HFFc6 (cell line): ENCODE data around the gene DEFB114. TPM values are rescaled to one million over a fixed set of nuclear protein-coding genes. Genes with fewer than 3 reads are reported as not detected.

ENCODE experiments used
- DNase-seq: peaks from one replicate; pipeline ENCODE4 v3.0.0-alpha.2; 2018
- H3K27ac Mint-ChIP-seq: 2 replicates; pipeline ENCODE4 v1.8.0; 2020; ENCODE audit warnings: mild to moderate bottlenecking, mixed read lengths
- H3K27me3 Mint-ChIP-seq: 2 replicates; pipeline ENCODE4 v1.8.0; 2021; ENCODE audit warnings: mild to moderate bottlenecking, moderate library complexity, mixed read lengths; ENCODE audit not compliant: insufficient read depth
- H3K36me3 Mint-ChIP-seq: 2 replicates; pipeline ENCODE4 v1.8.0; 2021; ENCODE audit warnings: low read depth, mixed read lengths
- H3K4me1 Mint-ChIP-seq: 2 replicates; pipeline ENCODE4 v1.8.0; 2020; ENCODE audit warnings: low read depth, mixed read lengths
- H3K4me3 Mint-ChIP-seq: 2 replicates; pipeline ENCODE4 v1.8.0; 2020; ENCODE audit warnings: mild to moderate bottlenecking, moderate library complexity, mixed read lengths
- H3K9me3 Mint-ChIP-seq: 2 replicates; pipeline ENCODE4 v1.8.0; 2020; ENCODE audit warnings: mild to moderate bottlenecking, mixed read lengths
- total RNA-seq, 6 experiments: library from RNA; stranded (reverse); fragmentation: NEBNext Ultra II Directional; extraction: Animal tissue kit (Norgen Biotek cat#: 25700); gene quantifications; 2 replicates in 1 of 6; 3 replicates in 5 of 6; pipeline ENCODE4 v1.2.3, GENCODE V29; 2021
- TF ChIP-seq, protein P1 (sequence below): fragments of 200-600 bp; sonication (generic); IDR thresholded peaks from 2 replicates; pipeline ENCODE4 v1.5.0; 2021; ENCODE audit warnings: antibody characterized with exemption, mild to moderate bottlenecking

DEFB114 gene
- total RNA-seq, 6 experiments from 2014 or later: not detected

DNA sequence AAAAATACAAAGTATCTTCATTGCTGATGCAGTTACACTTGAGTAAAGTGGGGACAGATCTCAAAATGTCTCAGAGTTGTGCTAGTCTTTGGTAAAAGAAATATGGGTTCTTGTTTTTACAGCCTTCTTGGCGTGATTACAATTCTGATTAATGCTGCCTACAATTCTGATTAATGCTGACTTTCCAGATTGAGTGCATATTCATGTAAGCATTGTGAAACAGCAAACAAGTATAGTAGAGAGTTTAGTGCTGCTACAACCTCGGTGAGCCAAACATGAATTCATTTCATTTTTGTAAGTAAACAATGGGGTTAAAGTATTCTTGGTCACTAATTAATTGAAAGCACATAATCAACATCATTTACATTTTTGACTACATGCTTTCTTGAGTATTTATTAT, 5.6 kb upstream of the DEFB114 start, which contains the start of gene DEFB113:
Gene DEFB113, minus strand, starts transcription at position 21 of the 400 bp plus-strand sequence. Its CDS starts 0 bp downstream, at position 21.
- TF ChIP-seq, protein P1, sequence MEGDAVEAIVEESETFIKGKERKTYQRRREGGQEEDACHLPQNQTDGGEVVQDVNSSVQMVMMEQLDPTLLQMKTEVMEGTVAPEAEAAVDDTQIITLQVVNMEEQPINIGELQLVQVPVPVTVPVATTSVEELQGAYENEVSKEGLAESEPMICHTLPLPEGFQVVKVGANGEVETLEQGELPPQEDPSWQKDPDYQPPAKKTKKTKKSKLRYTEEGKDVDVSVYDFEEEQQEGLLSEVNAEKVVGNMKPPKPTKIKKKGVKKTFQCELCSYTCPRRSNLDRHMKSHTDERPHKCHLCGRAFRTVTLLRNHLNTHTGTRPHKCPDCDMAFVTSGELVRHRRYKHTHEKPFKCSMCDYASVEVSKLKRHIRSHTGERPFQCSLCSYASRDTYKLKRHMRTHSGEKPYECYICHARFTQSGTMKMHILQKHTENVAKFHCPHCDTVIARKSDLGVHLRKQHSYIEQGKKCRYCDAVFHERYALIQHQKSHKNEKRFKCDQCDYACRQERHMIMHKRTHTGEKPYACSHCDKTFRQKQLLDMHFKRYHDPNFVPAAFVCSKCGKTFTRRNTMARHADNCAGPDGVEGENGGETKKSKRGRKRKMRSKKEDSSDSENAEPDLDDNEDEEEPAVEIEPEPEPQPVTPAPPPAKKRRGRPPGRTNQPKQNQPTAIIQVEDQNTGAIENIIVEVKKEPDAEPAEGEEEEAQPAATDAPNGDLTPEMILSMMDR: no peak
- no peak for DNase-seq
- no peak within 1 kb of the TSS for H3K4me3 Mint-ChIP-seq

GRCh38 chr6:49966823-49967222, 2.9 kb upstream of the DEFB114 start:
- TF ChIP-seq, protein P1: no peak
- Mint-ChIP-seq H3K27me3 (no peaks in the 10 kb centered on the region), H3K36me3 (no peaks in the 10 kb centered on the region), H3K9me3 (peaks cover 22% of the 10 kb centered on the region), H3K27ac (no peak overlapping the region), H3K4me3 (no peak overlapping the region), H3K4me1 (no peaks in the 10 kb centered on the region)
- no peak for DNase-seq

More for the DNA sequence above, 5.6 kb upstream of the DEFB114 start, which contains the start of gene DEFB113:
- Mint-ChIP-seq H3K9me3 (peaks cover 26% of the 10 kb centered on the region), H3K27ac (no peak within 1 kb of the TSS), H3K27me3 (no peaks in the 10 kb centered on the region), H3K4me1 (no peaks in the 10 kb centered on the region), H3K36me3 (no peaks in the 10 kb centered on the region)

DNA sequence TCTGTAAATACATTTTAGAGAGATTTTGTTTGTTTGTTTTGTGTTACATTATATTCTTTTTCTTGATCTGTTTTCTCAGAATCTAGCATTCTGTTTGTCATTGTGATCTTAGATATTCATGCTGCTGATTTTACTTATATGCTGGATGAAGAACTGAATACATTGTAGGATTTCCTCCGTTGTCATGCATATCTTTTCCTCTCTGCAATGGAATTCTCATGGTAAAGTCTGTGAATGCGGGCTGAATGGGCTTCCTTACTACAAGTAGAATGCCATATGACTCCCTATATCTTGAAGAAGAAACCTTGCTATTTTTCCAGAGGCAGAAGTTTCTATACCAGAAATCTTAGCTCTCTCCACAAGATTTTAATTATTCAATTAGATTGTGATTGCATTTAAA, 2.4 kb upstream of the DEFB114 start:
- Mint-ChIP-seq H3K4me3 (no peak overlapping the region), H3K36me3 (no peaks in the 10 kb centered on the region), H3K4me1 (no peaks in the 10 kb centered on the region), H3K27ac (no peak overlapping the region), H3K9me3 (peaks cover 18% of the 10 kb centered on the region), H3K27me3 (no peaks in the 10 kb centered on the region)
- TF ChIP-seq, protein P1: no peak
- DNase-seq: no peak

DNA sequence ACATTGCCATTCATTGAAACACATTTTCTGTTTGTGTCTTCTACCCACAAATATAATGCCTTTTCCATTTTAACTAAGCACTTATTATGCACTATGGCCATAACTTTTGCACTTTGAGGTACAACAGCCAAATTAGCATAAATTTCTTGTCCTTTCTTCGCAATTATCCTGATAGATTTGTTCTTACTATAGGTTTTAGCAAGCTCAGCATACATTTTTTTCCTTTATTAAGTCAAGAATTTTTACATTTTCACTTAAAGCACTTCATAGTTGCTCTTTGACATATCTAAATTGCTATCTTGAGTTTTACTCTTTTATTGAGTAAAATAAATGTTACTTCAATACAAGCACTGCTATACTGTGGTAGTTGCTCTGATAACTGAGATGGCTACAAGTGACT, 5.8 kb downstream of the DEFB114 start:
- TF ChIP-seq, protein P1: no peak
- H3K4me3 Mint-ChIP-seq: no peak overlapping the region
- H3K27ac Mint-ChIP-seq: no peak overlapping the region
- H3K9me3 Mint-ChIP-seq: peaks cover 26% of the 10 kb centered on the region
- no peaks in the 10 kb centered on the region for H3K36me3 Mint-ChIP-seq
- no peak for DNase-seq
- no peaks in the 10 kb centered on the region for H3K27me3 Mint-ChIP-seq
- H3K4me1 Mint-ChIP-seq: no peaks in the 10 kb centered on the region

GRCh38 chr6:49955847-49956246, 8.1 kb downstream of the DEFB114 start:
- H3K4me3 Mint-ChIP-seq: no peak overlapping the region
- H3K9me3 Mint-ChIP-seq: peaks cover 37% of the 10 kb centered on the region
- no peak for DNase-seq
- TF ChIP-seq, protein P1: no peak
- no peak overlapping the region for H3K27ac Mint-ChIP-seq
- H3K36me3 Mint-ChIP-seq: no peaks in the 10 kb centered on the region
- H3K4me1 Mint-ChIP-seq: no peaks in the 10 kb centered on the region
- no peaks in the 10 kb centered on the region for H3K27me3 Mint-ChIP-seq

DNA sequence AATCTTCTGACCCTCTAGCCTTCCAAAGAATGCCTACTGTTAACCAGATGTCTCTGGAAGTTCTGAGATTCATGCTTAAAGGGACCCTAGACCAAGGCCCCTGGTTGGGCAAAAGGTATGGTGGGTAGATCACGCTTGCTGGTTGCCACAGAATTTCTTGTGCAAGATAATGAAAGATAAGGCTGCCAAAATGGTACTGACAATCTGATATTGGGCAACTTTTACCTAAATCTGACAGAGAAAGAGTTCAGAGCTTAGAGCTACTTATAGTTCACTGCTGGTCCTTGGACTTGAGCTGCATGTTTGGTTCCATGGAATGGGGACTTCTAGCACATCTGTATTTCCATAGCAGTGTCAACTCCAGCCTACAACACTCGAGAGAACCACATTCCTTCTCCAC, 12.0 kb downstream of the DEFB114 start:
- TF ChIP-seq, protein P1: no peak
- no peak overlapping the region for H3K4me3 Mint-ChIP-seq
- no peak overlapping the region for H3K27ac Mint-ChIP-seq
- H3K9me3 Mint-ChIP-seq: peaks cover 44% of the 10 kb centered on the region
- no peaks in the 10 kb centered on the region for H3K4me1 Mint-ChIP-seq
- H3K36me3 Mint-ChIP-seq: no peaks in the 10 kb centered on the region
- no peaks in the 10 kb centered on the region for H3K27me3 Mint-ChIP-seq
- no peak for DNase-seq
